Smooth muscle cell of the brain vasculature (primary cell): ENCODE results near the gene LSM7.
"Not testable (repeated sequence)": the region's sequence is repeated elsewhere in the genome, so short reads cannot be mapped to it uniquely, and the experiment has no call there.

Experiments used
- DNase-seq: peaks from one replicate; pipeline ENCODE4 v3.0.0-alpha.2; 2012; ENCODE audit warnings: low read depth, low spot score

Gene LSM7

GRCh38 chr19:2302319-2303210 is 25.8 kb downstream of the LSM7 start:
- no peak for DNase-seq

- no peak for DNase-seq
These were observed 27.9 kb downstream of the LSM7 start for GRCh38 chr19:2300533-2300932.

- DNase-seq, result no peak
These were observed 32.2 kb downstream of the LSM7 start for GRCh38 chr19:2296141-2296540.

GRCh38 chr19:2294687-2295335 is 33.6 kb downstream of the LSM7 start:
- no peak for DNase-seq

- no peak for DNase-seq
These were observed 37.1 kb downstream of the LSM7 start for GRCh38 chr19:2291185-2291751.

GRCh38 chr19:2290441-2291184 is 37.8 kb downstream of the LSM7 start:
- DNase-seq, result no peak

- no peak for DNase-seq
These were observed 38.5 kb downstream of the LSM7 start for GRCh38 chr19:2289714-2290435.

- no peak for DNase-seq
These were observed 39.3 kb downstream of the LSM7 start for GRCh38 chr19:2288818-2289713.

- DNase-seq, result no peak
These were observed 40.0 kb downstream of the LSM7 start for GRCh38 chr19:2288338-2288817.

- no peak for DNase-seq
These were observed 40.6 kb downstream of the LSM7 start for GRCh38 chr19:2287585-2288337.

- no peak for DNase-seq
These were observed 41.8 kb downstream of the LSM7 start for GRCh38 chr19:2286402-2287140.

GRCh38 chr19:2283835-2284507 is 44.4 kb downstream of the LSM7 start:
- DNase-seq, result no peak

- DNase-seq, result no peak
These were observed 45.5 kb downstream of the LSM7 start for GRCh38 chr19:2282862-2283237.

GRCh38 chr19:2282062-2282861 is 46.1 kb downstream of the LSM7 start, which contains the start of gene PEAK3:
Gene PEAK3 (minus strand): TSS chr19:2282175. CDS start chr19:2280931, 1,244 bp downstream.
- no peak for DNase-seq

GRCh38 chr19:2281265-2282061 is 46.9 kb downstream of the LSM7 start:
- DNase-seq, result not testable (repeated sequence)

GRCh38 chr19:2280633-2281264 is 47.6 kb downstream of the LSM7 start:
- no peak for DNase-seq
